Loucy (cell line): ENCODE data around the gene SPRED2.
A peak's percentile ranks its signal among the peaks of the same experiment; 100 is the strongest.

ENCODE experiments used
- H2AFZ ChIP-seq: fragments of 200-600 bp; sonication (generic); 2 replicates; pipeline ENCODE4 v1.6.0; 2016; ENCODE audit warnings: antibody characterized with exemption, mild to moderate bottlenecking, low read length, moderate library complexity
- H3F3A ChIP-seq: fragments of 200-600 bp; 2 replicates; pipeline ENCODE4 v1.6.0; 2016; ENCODE audit warnings: antibody characterized with exemption, low read depth, mild to moderate bottlenecking
- H3K27me3 ChIP-seq: fragments of 200-600 bp; sonication (generic); 2 replicates; pipeline ENCODE4 v1.6.1; 2014; ENCODE audit warnings: low read length, mild to moderate bottlenecking; ENCODE audit not compliant: insufficient read depth, poor library complexity, severe bottlenecking
- H3K36me3 ChIP-seq: fragments of 200-600 bp; sonication (generic); 2 replicates; pipeline ENCODE4 v1.6.1; 2016; ENCODE audit warnings: low read length; ENCODE audit not compliant: insufficient read depth
- H3K4me1 ChIP-seq: fragments of 200-600 bp; sonication (generic); 2 replicates; pipeline ENCODE4 v1.5.1; 2014; ENCODE audit warnings: low read length, mild to moderate bottlenecking; ENCODE audit not compliant: insufficient read depth, poor library complexity, severe bottlenecking
- H3K4me2 ChIP-seq: fragments of 200-600 bp; sonication (generic); 2 replicates; pipeline ENCODE4 v1.6.0; 2014; ENCODE audit warnings: antibody characterized with exemption, low read length, low read depth, mild to moderate bottlenecking; ENCODE audit not compliant: poor library complexity, severe bottlenecking
- H3K4me3 ChIP-seq: fragments of 200-600 bp; sonication (generic); 2 replicates; pipeline ENCODE4 v1.5.1; 2014; ENCODE audit warnings: low read length, mild to moderate bottlenecking, mixed read lengths; ENCODE audit not compliant: poor library complexity, severe bottlenecking
- H3K79me2 ChIP-seq: fragments of 200-600 bp; sonication (generic); 2 replicates; pipeline ENCODE4 v1.6.1; 2014; ENCODE audit warnings: low read length; ENCODE audit not compliant: insufficient read depth
- H3K9ac ChIP-seq: fragments of 200-600 bp; sonication (generic); 2 replicates; pipeline ENCODE4 v1.6.0; 2014; ENCODE audit warnings: mild to moderate bottlenecking, low read depth, low read length, moderate library complexity; ENCODE audit not compliant: poor library complexity, severe bottlenecking
- H3K9me2 ChIP-seq: fragments of 200-600 bp; sonication (generic); replicated peaks from 2 replicates; pipeline ENCODE4 v1.6.1; 2016; ENCODE audit warnings: low read depth, low read length, mixed read lengths
- H3K9me3 ChIP-seq: fragments of 200-600 bp; sonication (generic); 2 replicates; pipeline ENCODE4 v1.6.1; 2014; ENCODE audit warnings: mild to moderate bottlenecking, antibody characterized with exemption, low read length, low read depth; ENCODE audit not compliant: insufficient read depth
- H4K20me1 ChIP-seq: fragments of 200-600 bp; sonication (generic); 2 replicates; pipeline ENCODE4 v1.6.0; 2014; ENCODE audit warnings: antibody characterized with exemption, low read length, mild to moderate bottlenecking; ENCODE audit not compliant: insufficient read depth, poor library complexity, severe bottlenecking
- CTCF ChIP-seq: fragments of 200-600 bp; sonication (generic); conservative IDR thresholded peaks from 2 replicates; pipeline ENCODE4 v1.5.1; 2014; ENCODE audit warnings: mild to moderate bottlenecking, antibody characterized with exemption, low read length
- EZH2phosphoT487 ChIP-seq: fragments of 200-600 bp; IDR thresholded peaks from 2 replicates; pipeline ENCODE4 v1.6.1; 2018; ENCODE audit warnings: antibody characterized with exemption, mild to moderate bottlenecking, moderate library complexity, borderline replicate concordance

SPRED2 gene

DNA sequence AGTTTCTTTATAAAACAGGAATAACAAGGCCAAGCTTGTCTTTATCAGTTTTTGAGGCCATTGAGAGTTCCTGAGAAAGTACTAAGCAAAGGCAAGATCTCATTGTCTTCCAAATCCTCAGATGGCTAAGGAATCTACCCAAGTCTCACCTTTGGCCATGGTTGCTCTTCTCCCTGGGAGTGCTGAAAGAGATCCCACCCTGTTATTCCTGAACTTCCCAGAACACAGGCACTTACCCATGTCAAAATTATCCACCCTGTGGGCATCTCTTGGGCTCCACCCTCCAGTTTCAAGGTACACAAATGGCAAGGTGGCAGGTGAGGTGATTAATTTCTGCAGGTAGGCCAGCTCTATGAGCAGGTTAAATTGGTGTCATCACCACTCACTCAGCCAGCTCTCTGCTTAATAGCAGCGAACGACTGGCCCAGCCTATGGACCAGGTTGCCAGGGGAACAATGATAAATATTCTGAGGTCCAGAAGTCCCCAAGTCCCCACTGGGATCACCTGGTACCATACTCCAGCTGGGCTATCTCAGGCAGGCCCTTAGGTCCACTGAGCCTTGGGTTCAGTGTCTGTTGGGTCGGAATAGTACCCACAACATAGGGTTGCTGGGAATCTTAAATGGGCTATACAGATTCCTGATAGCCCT is 2.3 kb upstream of the SPRED2 start:
- peaks cover 7% of the 10 kb centered on the region; the same call in 1 of the 2 replicates for H3F3A ChIP-seq
- peaks cover 6% of the 10 kb centered on the region for H4K20me1 ChIP-seq
- no peak overlapping the region for H3K9ac ChIP-seq
- no peaks in the 10 kb centered on the region for H3K9me2 ChIP-seq
- H3K36me3 ChIP-seq, result no peaks in the 10 kb centered on the region
- TF ChIP-seq CTCF, result no peak
- no peak for TF ChIP-seq EZH2phosphoT487
- H3K79me2 ChIP-seq, result peaks cover 8% of the 10 kb centered on the region; the same call in 1 of the 2 replicates
- H2AFZ ChIP-seq, result peak overlapping the region; percentile 84; the same call in 1 of the 2 replicates
- H3K27me3 ChIP-seq, result peaks cover 6% of the 10 kb centered on the region
- H3K4me3 ChIP-seq, result peak overlapping the region; percentile 80
- peak overlapping the region; percentile 94 for H3K4me2 ChIP-seq
- H3K9me3 ChIP-seq, result no peaks in the 10 kb centered on the region
- H3K4me1 ChIP-seq, result peaks cover 19% of the 10 kb centered on the region

DNA sequence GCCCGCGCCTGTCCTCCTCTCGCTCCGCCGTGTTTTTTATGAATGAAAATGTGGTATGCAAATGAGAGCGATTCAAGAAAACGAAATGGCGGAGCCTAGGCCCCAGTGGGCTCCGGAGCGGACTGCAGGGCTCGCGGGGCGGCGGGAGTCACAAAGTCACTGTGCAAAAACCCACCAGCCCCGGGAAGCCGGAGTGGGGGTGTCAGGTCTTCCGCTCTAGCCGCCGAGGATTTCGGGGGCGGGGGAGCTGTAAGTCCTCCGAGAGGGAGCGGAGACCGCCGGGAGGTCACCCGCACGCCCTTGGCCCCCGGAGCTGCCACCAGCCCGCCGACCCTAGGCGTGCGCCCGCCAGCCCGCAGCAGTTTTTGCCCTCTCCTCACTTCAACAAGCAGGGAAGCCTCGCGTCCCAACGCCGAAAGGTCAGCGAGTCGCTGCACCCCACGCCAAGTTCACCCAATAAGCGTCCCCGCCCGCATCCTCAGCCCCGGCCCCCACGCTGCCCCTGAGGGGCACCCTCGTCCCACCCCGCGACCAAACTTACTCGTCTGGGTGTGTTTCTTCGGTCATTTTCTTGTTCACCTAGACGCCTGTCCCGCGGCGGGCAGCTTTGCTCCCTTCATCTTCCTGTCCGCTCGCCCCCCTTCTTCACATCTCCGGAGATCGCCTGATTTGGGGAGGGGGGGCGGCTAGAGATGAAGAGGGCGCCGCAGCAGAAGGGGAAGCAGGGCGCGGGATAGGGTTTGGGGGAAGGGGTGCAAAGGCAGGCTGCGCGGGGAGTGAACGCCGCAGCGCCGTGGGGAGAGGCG is 775 bp downstream of the SPRED2 start:
- Histone ChIP-seq H3K79me2 (peaks cover 36% of the 10 kb centered on the region), H2AFZ (peak overlapping the region; percentile 86), H3F3A (peaks cover 4% of the 10 kb centered on the region; the same call in 1 of the 2 replicates), H3K9ac (peak overlapping the region; percentile 74), H3K4me2 (peak overlapping the region; percentile 74), H3K36me3 (no peaks in the 10 kb centered on the region), H3K9me3 (no peaks in the 10 kb centered on the region), H4K20me1 (peaks cover 18% of the 10 kb centered on the region), H3K4me1 (peaks cover 15% of the 10 kb centered on the region), H3K9me2 (no peaks in the 10 kb centered on the region), H3K4me3 (peak overlapping the region; percentile 81), H3K27me3 (no peaks in the 10 kb centered on the region)
- TF ChIP-seq EZH2phosphoT487, result no peak
- no peak for TF ChIP-seq CTCF

DNA sequence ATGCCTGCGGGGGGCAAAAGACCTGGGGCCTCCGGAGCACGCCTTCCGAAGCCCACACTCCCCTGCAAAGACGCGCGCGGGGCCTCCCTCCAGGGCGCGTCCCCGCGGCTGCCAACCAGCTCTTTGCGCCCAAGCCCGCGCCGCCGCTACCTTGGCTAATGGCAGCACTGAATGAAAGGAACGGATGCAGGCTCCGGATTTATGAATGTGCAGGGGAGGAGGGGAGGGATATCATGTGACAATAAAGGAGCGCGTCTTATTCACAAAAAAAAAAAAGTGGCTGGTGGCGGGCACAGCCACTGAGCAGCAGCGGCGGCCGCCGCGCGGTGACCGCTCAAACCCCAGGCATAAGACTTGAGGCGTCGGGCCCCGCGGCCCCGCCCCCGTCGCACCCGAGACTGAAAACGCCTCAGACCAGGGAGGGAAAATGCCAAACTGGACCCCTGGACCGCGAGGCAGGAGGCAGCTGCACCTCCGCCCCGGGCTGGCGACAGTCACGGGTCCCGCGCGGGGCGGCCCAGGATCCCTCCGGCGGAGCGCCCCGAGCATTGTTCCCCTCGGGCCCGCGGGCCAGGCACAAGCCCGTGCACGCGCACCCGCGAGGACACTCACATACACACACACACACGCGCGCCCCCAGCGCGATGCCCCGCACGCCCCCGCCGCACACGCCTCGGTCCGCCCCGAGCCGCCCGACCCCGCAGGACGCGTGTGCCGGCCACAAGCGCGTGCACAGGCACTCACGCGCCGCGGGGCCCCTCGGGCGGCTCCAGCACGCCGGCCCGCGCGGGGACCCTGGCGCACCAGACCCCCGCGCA is 1.6 kb downstream of the SPRED2 start:
- peak overlapping the region; percentile 86; the same call in 1 of the 2 replicates for H2AFZ ChIP-seq
- peaks cover 18% of the 10 kb centered on the region for H4K20me1 ChIP-seq
- no peaks in the 10 kb centered on the region for H3K36me3 ChIP-seq

More for the DNA sequence above, 1.6 kb downstream of the SPRED2 start:
- Histone ChIP-seq H3K79me2 (peaks cover 44% of the 10 kb centered on the region), H3K9me2 (no peaks in the 10 kb centered on the region), H3K4me1 (peaks cover 11% of the 10 kb centered on the region), H3K4me3 (peak overlapping the region; percentile 81), H3F3A (peaks cover 4% of the 10 kb centered on the region; the same call in 1 of the 2 replicates), H3K27me3 (no peaks in the 10 kb centered on the region), H3K9me3 (no peaks in the 10 kb centered on the region), H3K4me2 (peak overlapping the region; percentile 74), H3K9ac (peak overlapping the region; percentile 74)
- TF ChIP-seq EZH2phosphoT487 (no peak), CTCF (no peak)
